Activated T-cell treated with anti-CD3 and anti-CD28 coated beads for 4 hours (primary cell): Measurements from ENCODE around the gene CPTP.
A peak's percentile ranks its signal among the peaks of the same experiment; 100 is the strongest.

Source experiments
- DNase-seq: peaks from one replicate; pipeline ENCODE4 v3.0.0-alpha.2; 2020

Gene CPTP

DNA sequence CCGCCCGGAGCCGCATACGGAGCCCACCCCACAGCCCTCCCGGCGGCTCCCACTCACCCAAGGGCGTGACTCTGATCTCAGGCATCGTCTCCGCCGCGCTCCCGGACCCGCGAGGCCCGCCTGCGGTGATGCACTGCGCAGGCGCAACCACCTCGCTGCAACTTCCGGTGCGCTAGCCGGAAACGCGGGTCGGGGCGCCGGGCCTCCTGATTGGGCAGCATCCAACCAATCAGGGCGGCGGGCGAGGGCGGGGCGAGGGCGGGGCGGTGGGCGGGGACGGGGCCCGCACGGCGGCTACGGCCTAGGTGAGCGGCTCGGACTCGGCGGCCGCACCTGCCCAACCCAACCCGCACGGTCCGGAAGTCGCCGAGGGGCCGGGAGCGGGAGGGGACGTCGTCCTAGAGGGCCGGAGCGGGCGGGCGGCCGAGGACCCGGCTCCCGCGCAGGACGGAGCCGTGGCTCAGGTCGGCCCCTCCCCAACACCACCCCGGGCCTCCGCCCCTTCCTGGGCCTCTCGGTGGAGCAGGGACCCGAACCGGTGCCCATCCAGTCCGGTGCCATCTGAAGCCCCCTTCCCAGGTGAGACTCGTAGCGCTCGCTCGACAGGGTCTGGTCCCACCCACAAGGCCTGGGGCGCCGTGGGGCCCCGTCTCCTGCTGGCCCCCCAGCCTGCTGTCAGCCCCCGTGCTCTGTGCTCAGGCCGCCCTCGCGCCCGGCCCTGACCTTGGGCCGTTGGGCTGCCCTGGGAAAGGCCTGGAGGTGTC is at the start of gene CPTP, which contains the start of gene INTS11:
CPTP (plus strand) TSS at position 279 of the 764 bp plus-strand sequence. CDS start 2,109 bp downstream, outside the sequence.
INTS11 (minus strand) TSS at position 137 of the 764 bp plus-strand sequence; CDS start at position 85, 52 bp downstream.
- peak; percentile 95 for DNase-seq

DNA sequence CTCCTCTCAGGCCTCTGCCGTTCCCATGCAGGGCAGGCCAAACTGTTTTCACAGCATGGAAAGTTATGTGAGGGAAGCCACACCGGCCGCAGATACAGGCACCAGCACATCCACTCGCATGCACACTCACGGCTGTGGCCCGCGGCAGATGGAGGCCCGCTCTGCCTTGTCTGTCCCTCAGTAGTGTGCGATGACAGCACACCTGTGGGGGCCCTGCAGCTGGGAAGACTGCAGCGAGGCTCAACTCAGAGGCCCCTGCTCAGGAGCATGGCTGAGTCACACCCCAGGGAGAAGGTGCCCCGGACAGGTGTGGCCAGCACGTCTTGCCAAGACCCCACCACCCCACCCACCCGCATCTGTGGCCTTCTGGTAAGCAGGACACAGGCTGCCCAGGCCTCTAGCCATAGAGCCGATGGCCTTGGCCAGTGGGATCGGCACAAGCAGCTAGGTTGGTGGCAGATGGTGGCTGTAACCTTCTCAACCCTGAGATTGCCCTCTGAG is 49.6 kb upstream of the CPTP start:
- DNase-seq, result no peak

DNA sequence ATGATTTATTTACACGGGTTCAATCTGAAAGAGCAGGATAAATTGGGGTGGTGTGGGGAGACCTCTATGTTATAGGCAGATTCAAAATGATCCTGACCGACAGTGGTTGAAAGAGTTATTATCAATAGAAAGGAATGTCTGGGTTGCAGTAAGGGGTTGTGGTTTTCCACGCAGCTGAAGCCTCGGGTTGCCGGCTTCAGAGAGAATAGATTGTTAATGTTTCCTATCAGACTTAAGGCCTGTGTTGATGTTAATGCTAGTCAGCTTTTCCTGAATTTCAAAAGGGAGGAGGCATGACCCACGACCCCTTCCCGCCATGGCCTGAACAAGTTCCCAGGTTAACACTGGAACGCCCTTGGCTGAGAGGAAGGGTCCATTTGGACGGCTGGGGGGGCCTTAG is 48.8 kb upstream of the CPTP start:
- DNase-seq, result no peak

DNA sequence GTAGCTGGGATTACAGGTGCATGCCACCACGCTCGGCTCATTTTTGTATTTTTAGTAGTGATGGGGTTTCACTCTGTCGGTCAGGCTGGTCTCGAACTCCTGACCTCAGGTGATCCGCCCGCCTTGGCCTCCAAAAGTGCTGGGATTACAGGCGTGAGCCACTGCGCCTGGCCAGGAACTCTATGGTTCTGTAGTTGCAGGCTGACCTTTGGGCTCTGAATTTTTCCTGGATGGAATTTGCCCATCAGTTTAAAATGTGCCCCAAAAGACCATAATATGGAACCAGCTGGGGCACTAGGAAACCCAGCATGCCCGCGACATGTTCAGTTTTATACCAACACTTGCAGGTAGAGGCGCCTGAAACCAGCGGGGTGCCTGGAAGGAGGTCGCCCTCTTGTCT is 46.0 kb upstream of the CPTP start:
- no peak for DNase-seq

DNA sequence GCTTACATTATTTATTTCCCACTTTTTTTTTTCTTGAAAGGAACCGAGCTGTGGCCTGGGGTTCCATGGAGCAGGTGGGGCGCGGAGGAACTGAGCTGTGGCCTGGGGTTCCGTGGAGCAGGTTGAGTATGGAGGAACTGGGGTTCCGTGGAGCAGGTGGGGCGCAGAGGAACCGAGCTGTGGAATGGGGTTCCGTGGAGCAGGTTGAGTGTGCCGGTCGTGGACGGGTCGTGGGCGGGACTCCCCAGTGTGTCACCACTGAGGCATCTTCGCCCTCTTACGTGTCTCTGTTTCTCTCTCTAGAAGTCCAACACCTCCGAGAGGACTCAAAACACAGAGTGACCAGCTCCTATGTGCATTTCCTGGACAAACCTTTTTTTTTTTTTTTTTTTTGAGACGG is 45.6 kb upstream of the CPTP start:
- no peak for DNase-seq

DNA sequence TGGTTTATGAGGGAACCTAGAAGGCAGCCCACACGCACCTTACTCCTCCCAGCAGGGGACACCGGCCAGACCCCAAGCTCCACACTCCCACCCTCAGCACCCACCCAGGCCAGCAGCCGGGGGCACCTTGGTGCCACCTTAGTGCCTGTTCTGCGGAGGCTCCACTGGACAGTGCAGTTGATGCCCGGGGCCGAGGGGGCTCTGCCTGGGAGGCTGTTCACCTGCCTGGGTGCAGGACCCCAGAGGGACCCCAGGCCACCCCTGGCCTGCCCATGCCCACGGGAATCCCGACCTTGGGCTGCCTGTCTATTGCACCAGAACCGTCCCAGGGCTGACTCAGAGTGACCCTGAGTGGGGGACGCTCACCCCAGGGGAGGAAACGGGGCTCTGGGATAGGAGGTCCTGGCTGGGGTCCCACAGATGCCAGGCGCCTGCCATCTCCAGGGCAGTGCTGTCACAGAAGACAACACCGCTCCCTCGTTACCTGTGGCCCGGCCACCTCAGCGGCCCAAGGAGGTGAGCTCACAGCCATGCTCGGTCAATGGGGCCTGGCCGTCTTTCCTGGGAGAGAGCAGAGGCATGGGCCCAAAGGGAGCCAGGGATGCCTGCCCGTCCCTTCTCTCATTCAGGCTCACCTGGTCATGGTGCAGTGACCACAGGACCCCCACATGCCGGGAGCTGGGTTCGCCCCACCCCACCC is 43.7 kb upstream of the CPTP start:
- no peak for DNase-seq

DNA sequence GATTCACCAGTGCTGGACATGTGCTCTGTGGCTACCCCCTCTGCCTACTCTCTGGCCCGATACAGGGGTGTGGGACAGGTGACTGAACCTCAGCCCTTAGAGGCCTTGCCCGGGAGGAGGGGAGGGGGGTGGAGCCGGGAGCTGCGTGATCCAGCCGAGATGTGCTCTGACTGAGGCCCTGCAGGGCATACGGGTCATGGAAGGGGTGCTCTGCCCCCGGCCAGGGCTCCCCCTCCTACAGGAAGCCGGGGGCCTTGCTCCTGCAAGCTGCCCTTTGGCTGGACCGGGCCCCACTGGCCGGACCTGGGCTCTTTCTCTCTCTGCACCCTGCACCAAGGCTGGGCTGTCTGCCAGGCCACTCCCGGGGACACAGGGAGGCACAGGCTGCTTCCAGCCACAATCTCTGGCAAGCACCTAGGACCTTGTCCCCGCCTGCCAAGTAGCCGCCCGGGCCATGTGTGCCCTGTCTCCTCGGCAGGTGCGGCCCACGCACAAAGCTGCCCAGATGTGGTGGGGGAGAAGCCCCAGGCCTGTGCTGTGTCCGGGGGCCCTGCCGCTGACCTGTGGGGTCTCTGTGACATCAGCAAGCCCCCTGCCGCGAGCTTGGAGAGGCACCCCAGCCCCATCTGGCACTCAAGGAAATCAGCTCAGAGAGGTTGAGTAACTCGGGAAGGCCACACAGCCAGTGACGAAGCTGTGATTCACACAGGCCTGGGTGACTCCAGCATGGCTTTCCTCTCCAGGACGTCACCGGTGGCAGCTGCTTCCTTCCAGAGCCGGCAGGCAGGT is 42.9 kb upstream of the CPTP start:
- DNase-seq, result no peak

DNA sequence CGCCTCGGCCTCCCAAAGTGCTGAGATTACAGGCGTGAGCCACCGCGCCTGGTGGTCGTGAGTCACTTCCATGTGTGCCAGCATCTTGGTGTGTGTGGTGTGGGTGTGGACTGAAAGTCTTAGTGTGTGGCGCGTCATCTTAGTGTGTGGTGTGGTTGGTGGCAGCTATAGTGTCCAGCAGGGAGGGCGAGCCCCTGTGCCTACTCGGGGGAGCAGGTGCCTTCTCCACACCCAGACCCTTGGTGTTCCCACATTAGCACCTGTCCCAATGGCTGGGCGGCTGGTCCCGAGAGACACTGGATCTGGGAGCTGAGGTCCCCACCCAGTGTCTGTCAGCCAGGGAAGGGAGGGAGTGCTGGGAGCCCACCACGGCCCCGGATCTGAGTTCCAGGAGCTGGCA is 41.6 kb upstream of the CPTP start:
- DNase-seq, result no peak

DNA sequence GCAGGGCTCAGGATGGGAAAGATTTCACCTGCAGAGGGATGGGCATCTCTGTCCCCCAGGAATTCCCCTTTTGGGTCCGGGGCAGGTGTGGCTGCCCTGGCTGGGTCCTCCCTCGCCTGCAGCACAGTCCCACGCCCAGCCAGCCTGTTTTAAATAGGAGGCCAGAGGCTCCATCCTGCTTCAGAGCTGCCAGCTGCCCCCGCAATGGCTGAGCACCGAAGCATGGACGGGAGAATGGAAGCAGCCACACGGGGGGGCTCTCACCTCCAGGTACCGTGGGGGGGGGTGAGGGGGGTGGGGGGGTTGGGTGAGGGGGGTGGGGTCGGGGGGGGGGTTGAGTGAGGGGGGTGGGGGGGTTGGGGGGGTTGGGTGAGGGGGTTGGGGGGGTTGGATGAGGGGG is 40.8 kb upstream of the CPTP start:
- DNase-seq, result no peak

DNA sequence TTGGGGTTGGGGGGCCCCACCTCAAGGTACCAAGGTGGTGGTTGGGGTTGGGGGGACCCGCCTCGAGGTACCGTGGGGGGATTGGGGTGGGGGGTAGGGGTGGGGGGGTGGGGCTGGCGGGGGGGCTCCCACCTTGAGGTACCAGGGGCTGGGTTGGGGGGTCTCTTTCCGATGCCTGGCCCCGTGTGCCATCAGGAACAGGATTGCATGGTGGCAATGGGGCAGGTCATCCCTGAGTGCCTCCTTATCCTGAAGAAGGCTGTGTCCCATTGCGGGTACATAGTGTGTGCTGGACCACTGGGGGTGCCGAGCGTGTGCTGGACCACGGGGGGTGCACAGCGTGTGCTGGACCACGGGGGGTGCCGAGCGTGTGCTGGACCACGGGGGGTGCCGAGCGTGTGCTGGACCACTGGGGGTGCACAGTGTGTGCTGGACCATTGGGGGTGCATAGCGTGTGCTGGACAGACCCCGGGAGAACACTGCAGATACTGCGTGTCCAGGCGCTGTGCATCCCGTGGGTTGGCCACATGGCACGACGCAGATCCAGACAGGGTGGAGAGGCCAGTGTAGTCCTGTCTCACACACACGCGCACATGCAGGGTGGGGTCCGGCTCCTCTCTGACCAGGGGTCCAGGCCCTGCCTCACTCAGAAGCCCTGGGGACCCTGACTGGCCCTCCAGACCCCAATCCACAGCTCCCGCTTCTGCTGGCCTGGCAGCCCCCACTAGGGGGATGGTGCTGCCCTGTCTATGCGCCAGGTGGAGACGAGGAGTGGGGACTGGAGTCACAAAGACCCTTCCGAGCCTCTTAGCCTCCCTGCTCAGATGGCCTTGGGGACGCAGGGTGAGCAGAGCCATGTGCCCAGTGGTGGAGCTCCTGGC is 40.1 kb upstream of the CPTP start:
- DNase-seq, result no peak

DNA sequence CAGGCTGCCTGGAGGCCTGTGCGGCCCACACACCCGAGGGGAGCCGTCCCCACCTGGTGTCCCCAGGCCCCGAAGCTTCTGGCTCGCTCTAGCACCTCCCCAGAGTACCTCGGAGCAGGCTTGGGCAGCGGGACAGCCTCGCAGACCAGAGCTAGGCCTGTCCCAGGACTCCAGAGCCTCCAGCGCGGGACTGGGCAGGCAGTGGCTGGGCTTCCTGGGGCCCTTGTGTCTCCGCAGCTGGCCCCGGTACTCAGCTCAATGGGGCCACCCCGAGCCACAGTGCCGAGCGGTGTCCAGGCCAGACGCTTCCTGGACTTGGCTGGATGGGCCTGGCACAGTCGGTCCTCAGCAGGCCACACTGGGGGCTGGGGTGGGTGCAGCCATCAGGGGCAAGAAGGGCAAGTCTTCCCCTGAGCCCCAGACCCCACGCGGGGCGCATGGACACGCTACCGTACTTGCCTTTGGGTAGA is 39.5 kb upstream of the CPTP start:
- no peak for DNase-seq

DNA sequence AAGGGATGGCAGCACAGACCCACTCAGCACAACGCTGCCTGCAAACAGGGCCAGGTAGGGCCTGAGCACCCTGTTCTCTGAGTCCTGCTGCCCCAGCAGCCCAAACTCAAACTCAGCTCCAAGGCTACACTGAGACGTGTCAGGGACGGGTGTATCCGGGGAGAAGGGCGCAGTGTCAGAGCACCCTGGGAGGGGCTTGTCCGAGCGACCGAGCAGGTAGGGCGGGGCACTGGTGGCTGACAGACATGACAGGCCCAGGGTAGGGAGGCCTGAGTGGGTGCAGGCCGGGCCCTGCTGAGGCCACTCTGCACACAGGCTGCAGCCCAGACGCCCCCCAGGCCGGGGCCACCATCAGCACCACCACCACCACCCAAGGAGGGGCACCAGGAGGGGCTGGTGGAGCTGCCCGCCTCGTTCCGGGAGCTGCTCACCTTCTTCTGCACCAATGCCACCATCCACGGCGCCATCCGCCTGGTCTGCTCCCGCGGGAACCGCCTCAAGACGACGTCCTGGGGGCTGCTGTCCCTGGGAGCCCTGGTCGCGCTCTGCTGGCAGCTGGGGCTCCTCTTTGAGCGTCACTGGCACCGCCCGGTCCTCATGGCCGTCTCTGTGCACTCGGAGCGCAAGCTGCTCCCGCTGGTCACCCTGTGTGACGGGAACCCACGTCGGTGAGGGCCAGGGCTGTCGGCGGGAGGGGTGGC is 38.8 kb upstream of the CPTP start:
- no peak for DNase-seq

DNA sequence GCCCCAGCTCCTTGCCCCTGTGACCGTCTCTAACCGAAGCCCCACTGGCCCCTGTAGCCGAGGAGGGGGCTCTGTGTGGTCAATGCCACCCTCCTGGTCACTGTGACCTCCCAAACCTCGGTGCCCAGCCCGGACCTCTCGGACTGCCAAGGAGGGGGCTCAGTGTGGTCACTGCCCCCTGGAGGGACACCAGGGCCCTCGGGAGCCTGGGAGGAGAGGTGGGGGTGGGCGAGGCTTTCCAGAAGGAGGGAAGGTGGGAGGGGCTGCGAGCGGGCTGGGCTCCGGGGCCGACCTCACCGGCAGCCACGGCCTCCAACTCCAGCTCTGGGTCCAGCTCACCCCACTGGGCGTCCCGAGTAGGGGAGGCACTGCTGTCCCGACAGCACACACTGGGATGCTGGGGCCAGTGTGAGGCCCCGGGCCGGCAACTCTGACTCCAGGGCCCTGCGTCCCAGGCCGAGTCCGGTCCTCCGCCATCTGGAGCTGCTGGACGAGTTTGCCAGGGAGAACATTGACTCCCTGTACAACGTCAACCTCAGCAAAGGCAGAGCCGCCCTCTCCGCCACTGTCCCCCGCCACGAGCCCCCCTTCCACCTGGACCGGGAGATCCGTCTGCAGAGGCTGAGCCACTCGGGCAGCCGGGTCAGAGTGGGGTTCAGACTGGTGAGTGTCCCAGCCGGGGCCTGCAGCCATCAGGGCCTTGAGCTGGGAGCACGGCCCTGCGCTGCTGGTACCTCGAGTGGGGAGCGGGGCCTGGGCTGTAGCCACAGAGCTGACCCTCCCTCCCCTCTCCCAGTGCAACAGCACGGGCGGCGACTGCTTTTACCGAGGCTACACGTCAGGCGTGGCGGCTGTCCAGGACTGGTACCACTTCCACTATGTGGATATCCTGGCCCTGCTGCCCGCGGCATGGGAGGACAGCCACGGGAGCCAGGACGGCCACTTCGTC is 38.0 kb upstream of the CPTP start:
- no peak for DNase-seq

DNA sequence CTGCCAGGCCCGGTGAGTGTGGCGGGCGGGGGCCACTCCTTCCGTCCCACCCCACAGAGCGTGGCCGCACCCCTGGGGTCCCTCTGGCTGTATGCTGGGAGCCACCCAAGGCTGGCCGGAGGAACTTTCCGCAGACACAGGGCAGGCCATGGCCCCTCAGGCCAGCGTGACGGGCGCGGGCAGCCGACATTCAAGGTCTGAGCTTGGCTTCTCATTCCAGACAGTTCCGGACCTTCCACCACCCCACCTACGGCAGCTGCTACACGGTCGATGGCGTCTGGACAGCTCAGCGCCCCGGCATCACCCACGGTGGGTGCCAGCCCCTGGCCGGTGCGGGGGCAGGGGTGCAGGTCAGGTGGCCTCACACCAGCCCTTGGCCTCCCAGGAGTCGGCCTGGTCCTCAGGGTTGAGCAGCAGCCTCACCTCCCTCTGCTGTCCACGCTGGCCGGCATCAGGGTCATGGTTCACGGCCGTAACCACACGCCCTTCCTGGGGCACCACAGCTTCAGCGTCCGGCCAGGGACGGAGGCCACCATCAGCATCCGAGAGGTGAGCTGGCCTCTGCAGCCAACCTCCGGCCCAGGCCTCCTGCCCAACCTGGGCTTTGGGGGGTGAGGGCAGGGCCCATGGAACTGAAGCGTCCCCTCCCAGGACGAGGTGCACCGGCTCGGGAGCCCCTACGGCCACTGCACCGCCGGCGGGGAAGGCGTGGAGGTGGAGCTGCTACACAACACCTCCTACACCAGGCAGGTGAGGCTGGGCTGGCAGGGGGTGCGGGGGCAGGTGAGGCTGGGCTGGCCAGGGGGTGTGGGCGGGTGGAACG is 37.1 kb upstream of the CPTP start:
- no peak for DNase-seq

DNA sequence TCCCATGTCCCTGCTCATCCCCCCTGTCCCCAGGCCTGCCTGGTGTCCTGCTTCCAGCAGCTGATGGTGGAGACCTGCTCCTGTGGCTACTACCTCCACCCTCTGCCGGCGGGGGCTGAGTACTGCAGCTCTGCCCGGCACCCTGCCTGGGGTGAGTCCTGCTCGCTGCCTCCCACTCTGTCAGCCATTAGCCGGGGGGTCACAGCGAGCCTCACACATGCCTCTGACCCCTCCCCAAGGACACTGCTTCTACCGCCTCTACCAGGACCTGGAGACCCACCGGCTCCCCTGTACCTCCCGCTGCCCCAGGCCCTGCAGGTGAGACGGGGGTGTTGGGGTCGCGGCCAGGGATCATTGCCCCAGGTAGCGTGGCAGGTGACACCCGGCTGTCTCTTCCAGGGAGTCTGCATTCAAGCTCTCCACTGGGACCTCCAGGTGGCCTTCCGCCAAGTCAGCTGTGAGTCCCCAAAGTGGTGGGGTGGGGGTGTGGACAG is 34.3 kb upstream of the CPTP start:
- peak; percentile 56 for DNase-seq

DNA sequence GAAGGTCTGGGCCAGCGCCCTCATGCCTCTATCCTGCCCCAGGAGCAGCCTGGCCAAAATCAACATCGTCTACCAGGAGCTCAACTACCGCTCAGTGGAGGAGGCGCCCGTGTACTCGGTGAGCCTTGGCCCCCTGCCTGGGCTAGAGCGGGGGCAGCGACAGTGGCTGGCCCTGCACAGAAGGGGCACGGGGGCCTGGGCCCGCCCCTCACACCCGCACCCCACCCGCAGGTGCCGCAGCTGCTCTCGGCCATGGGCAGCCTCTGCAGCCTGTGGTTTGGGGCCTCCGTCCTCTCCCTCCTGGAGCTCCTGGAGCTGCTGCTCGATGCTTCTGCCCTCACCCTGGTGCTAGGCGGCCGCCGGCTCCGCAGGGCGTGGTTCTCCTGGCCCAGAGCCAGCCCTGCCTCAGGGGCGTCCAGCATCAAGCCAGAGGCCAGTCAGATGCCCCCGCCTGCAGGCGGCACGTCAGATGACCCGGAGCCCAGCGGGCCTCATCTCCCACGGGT is 33.5 kb upstream of the CPTP start:
- no peak for DNase-seq

DNA sequence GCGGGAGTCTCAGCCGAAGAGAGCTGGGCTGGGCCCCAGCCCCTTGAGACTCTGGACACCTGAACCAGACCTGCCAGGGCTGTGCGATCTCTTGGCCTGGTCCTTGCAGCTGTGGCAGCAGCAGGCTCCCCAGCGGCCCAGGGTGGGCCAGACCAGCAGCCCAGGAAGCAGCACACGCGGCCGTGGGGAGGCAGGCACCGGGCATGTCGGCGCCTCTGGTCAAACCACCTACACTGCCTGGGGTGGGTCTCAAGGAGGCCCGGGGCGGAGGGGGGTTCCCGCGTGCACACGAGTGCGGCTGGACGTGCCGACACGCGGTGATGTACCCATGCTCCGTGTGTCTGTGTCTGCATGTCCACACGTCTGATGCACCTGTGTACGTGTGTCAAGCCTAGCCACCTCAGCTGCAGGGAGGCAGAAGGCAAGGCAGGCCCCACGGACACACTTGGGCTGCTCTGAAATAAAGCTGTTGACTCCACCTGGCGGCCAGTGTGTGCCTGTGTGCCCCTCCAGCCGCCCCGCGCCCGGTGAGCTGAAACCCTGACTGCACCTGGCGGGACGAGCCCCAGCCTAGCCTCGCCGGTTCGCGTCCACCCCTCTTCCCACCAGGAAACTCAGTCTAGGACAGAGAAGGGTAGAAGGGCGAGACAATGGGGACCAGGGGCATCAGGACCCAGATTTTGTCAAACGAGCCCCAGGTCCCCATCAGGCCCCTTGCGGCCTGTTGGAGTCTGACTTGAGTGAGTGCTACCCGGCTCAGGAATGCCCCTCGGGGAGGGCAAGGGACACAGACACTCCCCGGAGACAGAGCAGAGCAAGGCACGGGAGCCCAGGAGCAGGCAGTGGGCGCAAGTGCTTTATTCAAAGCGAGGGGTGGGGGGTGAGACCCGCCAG is 32.8 kb upstream of the CPTP start:
- DNase-seq, result peak; percentile 64

DNA sequence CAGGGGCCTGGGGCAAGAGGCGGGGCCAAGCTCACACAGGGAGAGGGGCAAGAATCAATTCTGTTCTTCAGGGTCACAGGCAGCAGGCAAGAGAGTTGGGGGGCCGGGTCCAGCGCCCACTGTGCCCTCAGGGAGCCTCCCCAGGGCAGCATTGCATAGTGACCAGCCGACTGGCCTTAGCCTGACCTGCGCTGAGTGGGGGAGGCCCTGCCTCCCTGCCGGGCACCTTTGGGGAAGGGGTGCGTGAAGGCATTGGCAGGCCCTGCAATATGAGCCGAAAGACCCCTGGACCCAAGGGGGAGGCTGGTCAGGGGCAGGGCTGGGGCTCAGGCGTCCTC is 32.2 kb upstream of the CPTP start:
- no peak for DNase-seq
